ENCODE results near the gene ACYP2.
"Not testable (repeated sequence)": the region's sequence is repeated elsewhere in the genome, so short reads cannot be mapped to it uniquely, and the experiment has no call there.

ACYP2 gene

DNA sequence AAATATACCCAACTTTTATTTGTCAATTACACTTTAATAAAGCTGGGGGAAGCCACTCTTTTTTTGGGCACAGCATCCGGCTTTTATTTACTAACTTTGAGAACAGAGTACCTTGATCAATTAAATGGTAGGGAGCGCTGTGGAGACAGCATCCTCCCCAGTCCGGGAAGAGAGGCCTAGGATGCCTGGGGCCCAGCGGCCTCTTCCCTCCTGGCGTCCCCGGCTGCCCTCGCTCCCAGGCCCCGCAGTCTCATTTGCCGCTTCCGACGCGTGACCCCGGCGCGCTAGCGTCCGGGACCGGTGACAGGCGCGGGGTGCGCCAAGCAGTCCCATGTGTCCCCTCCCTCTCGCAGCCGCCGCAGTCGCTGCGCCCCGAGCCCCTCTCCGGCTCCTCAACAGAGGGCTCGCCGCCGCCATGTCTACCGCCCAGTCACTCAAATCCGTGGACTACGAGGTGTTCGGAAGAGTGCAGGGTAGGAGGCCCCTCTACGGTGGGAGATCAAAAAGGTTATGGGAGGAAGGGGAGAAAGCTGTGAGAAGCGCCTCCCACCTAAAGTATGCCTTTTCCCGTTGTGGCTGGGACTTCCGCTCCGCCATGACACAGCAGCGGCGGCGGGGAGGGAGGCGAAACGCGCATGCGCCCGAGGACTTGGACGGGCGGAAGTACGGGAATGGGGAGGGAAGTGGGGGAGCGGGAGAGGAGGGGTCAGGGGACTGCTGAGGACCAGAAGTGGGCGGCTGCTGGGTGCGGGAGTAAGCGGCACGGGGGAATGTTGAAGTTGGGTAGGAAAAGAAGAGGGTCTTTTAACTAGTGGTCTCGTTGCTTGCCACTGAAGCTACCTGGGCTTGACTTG lies at the start of gene ACYP2:
TSS of gene ACYP2 (plus strand) at position 332 of the 854 bp plus-strand sequence.
- peak; percentile 59 to 97 (median 91) for DNase-seq

DNA sequence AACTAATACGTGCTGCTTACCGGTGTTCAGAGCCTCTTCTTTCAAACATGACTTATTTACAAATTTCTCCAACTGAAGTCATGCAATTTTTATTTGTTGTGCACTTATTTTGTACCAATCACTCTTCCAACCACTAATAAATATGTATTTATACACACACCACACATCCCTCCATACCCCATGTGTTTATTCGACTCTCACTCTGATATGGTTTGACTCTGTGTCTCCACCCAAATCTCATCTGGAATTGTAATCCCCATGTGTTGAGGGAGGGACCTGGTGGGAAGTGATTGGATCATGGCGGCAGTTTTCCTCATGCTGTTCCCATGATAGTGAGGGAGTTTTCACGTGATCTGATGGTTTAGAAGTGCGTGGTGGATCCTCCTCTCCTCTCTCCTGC lies 49.5 kb upstream of the ACYP2 start:
- DNase-seq, result no peak

DNA sequence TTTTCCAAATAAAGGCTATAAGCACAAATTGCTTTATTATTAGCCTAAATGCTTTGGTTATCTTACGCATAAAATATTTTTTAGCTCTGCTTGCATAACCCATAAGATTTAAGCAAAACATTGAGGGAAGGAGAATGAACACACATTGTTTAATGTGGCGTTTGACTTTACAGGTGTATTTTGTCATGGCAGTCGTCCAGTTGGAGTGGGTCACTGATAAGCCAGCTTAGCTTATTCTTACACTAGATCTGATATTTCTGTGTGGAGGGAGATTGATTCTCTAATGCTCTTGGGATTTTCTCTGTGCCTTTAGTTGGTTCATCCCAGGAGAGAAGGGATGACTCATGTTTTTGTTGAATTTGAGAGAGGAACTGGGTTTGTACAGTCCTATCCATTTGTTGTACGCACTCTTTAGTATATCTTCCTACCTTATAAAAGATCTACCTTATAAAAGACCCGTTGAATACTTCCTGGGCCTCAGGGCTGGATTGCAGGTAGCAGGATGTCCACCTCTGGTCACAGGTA lies 47.5 kb upstream of the ACYP2 start:
- DNase-seq, result no peak

DNA sequence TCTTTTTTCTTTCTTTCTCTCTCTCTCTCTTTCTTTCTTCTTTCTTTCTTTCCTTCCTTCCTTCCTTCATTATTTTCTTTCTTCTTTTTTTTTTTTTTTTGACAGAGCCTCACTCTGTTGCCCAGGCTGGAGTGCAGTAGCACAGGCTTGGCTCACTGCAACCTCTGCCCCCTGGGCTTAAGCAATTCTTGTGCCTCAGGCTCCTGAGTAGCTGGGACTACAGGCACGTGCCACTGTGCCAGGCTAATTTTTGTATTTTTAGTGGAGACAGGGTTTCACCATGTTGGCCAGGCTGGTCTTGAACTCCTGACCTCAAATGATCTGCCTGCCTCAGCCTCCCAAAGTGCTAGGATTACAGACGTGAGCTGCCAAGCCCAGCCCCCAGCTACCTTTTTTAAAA lies 42.9 kb upstream of the ACYP2 start:
- DNase-seq, result not testable (repeated sequence)

DNA sequence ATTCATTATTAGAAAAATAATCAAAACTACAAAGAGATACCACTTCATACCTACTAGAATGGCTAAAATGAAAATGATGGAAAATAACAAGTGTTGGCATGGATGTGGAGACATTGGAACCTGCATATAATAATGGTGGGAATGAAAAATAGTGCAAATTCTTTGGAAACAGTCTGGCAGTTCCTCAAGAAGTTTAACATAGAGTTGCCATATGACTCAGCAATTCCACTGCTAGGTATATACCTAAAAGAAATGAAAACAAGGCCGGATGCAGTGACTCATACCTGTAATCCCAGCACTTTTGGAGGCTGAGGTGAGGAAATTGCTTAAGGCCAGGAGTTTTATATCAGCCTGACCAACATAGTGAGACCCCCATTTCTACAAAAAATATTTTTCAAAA lies 41.6 kb upstream of the ACYP2 start:
- no peak for DNase-seq

DNA sequence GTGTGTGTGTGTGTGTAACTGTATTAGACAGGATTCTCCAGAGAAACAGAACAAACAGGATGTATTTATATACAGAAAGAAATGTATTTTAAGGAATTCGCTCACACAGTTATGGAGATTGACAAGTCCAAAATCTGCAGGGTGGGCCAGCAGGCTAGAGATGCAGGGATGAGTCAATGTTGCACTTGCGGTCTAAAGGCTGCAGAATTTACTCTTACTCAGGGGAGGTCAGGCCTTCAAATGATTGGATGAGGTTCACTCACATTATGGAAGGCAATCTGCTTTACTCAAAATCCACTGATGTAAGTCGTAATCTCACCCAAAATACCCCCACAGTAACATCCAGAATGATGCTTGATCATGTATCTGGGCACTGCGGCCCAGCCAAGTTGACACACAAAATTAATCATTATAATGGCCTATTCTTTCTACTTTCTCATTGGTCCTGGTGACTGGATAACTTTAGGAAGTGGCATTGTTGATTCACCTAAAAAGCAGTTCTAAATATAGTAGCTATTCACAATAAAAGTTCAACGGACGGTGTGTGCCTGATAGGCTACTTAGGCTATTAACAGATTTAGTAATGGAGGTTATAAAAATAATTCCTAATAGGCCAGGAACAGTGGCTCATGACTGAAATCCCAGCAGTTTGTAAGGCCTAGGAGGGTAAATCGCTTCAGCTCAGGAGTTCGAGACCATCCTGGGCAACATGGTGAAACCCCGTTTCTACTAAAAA lies 40.6 kb upstream of the ACYP2 start:
- no peak for DNase-seq

DNA sequence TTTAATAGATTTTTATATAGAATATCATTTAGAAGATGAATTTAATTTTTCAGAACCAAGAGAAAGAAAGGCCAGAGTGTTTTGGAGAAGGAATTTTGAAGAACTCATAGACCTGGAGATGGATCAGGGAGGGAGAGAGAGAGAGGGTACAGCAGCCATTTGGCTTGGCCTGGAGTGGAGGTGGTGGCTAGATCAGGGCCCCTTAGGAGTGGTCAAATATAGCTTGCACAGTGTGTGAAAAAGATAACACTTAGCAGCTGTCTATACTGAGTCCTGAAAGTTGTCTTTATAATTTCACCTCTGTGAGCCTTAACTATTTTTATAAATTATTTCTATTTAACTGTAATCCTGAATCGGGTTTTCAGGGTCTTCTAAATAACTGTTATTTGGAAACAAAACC lies 38.8 kb upstream of the ACYP2 start:
- DNase-seq, result no peak

DNA sequence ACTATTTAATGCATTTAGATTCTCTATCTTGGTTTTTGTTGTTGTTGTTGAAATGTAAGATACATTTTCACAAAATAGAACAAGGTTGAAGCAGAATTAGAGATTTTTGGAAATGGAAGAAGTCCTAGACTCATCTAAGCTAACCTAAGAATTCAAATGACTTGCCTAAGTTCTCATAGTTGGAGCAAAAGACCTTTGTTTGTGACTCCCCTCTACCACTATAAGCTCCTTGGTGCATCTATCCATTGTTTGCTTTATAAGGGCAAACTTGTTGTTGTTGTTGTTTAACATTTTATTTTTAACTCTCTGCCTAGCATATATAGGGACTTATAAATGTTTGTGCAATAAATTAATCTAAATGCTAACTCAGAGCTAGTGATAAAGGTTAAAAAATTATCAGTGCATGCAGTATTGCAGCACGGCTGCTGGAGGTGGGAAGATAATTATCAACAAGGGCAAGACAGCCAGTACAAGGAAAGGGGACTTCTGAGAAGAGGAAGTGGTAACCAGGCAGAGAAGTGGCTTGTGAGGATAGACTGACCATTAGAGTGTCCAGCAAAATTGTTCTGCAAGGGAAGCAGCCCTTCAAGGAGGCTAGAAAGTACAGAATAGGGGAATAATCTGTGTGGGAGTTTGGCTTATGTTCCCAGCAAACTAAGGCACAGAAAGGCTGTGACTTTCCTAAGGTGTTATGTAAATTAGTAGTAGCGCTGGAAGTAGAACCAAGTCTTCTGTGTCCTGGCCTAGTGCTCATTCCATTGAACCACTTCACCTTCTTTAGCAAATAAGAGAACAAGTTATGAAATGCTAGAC lies 38.1 kb upstream of the ACYP2 start:
- DNase-seq, result no peak

DNA sequence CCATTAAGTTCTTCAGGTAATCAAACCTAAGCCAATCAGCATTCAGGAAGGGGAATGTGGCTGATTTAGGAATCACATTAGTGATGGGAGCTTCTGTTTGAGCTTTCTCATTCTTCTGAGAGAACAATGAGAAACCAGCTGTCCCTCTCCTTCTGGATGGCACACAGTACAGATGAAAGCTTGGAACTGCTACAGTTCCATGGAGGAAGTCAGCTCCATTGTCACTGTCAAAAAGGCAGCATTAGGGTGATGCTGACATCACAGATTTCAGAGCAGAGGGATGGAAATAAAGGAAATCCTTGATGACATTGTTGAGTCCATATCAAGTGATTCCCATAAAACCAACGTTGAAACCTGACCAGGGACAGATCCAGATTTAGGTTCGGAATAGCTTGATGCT lies 36.1 kb upstream of the ACYP2 start:
- DNase-seq, result peak in 12 of 56 donors; percentile 8 to 53 (median 27)

DNA sequence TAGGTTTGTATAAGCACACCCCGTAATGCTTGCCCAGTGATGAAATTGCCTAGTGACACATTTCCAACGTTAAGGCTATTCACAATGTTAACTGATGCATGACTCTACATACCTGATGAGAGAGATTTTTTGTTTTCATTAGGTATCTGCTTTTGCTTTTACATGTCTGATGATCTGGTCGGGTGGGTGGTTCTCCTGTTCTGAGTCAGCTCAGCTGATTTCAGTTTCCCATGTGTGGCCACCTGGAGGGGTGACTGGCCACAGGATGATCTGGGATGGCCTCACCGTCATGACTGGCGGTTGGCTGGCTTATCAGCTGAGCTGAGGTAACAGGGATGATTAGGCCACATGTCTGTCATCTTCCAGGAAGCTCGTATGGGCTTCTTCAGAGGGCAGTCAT lies 33.8 kb upstream of the ACYP2 start:
- no peak for DNase-seq

DNA sequence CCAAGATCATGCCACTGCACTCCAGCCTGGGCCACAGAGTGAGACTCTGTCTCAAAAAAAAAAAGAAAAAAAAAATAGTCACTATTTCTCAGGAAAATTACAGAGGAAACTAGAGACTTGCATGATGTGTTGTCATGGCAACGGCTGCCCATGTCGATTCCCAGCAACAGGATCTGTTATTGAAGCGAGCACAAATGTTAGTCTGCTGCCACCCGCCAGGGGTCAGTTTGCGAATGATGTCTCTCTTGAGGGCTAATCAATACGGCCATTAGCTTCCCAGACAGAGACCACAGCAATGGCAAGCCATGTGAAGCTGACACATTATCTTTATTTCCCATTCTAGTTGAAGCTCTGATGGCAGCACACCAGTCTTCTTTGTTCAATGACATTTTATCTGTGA lies 32.4 kb upstream of the ACYP2 start:
- DNase-seq, result peak in 30 of 56 donors; percentile 3 to 67 (median 30)

DNA sequence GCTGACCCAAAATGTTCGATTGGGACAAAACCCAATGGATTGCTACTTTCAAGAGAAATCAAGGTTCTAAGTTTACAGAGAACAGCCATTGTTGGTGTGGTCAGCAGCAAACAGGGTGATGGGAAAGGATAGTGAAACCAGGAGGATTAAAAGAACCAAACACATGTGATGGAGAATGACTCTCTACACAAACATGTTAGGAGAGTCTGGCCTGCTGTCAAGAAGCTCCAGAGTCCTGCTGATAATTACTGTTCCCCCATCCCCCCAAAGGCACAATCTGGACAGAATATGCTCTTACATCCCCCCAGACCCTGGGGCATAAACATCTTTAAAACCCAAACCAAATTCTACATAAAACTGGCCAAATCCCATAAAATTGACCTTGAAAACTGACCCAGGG lies 32.0 kb upstream of the ACYP2 start:
- DNase-seq, result no peak

DNA sequence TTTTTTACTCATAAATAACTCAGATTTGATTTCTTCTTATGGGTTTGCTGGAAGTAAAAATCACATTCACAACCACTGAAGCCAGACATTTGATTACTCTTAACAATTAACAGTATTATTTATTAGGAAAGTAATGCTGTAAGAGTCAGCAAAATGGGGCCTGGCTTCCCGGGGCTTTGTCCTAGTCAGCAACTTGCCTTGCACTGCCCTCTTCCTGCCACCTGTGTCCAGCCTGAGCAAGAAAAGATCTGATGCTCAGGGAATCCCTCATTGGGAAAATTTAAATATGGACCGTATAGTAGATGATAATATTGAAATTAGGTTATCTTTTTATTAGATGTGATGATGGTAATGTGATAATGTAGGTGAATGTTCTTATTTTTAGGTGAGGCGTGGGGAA lies 30.8 kb upstream of the ACYP2 start:
- peak in 24 of 56 donors; percentile 7 to 58 (median 21) for DNase-seq

DNA sequence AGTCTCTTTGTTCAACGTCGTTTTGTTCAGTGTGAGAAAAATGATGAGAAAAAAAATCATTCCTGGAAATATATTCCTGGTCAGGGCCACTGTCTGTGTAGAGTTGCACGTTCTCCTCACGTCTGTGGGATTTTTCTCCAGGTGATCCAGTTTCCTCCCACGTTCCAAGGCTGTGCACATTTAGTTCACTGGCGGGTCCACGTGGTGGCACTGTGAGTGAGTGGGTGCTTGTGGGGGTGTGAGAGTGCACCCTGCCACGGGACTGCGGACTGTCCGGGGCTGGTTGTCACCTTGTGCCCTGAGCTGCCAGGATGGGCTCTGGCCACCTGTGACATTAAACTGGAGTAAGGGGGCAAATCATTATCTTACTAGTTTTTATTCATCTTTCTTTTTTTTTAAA lies 30.3 kb upstream of the ACYP2 start:
- DNase-seq, result peak in 1 of 56 donors; percentile 5

DNA sequence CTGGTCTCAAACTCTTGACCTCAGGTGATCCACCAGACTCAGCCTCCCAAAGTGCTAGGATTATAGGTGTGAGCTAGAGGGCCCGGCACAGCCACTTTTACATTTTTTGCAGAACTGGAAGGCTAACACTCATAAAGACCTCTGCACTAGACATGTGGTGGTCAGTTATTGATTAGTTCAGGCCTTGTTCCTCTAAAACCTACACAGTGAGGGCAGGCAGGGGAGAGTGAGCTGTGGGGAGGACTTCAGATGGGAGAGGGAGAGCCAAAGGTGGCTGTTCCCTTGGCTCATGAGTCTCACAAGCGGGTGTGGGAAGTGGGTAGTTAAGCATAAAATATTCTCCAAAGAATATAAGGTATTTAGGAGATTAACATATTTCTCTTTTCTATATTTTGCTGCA lies 29.3 kb upstream of the ACYP2 start:
- no peak for DNase-seq

DNA sequence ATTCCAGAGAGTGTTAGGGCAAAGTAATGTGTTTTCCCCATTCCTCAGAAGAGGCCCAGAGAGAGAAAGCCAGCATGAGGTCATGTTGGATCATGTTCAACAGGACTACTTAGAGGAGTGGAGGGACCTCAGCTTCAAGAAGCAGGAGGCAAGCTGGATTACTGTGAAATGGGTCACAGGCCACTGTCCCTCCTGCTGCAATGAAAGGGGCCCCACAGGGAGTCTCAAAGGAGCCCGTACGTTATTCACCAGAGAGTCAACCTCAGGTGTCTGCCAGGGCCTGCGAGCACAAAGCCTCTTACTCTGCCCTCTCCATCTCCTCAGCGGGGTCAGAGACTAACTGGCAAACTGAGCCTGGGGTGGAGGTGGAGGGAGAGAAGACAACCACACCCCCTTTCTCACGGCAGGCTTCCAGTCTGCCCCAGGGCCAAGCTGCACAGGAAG lies 27.2 kb upstream of the ACYP2 start:
- DNase-seq, result no peak

DNA sequence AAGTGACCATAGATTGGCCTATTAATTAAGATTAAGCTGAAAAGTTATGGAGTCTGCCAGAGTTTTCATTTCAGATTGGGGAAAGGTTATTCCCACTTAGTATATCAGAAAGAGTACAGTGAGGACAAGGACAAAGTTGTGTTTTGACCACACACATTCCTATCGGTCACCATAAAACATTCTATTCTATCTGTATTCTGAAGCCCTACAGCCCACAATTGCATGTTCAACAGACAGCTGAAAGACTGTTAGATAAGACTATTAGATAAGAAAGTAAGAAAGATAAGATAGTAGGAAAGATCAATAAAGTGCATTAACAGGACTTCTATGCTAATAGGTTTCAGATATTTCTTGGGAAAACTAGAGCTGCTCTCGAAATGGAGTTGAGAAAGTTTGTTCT lies 26.7 kb upstream of the ACYP2 start:
- DNase-seq, result no peak

DNA sequence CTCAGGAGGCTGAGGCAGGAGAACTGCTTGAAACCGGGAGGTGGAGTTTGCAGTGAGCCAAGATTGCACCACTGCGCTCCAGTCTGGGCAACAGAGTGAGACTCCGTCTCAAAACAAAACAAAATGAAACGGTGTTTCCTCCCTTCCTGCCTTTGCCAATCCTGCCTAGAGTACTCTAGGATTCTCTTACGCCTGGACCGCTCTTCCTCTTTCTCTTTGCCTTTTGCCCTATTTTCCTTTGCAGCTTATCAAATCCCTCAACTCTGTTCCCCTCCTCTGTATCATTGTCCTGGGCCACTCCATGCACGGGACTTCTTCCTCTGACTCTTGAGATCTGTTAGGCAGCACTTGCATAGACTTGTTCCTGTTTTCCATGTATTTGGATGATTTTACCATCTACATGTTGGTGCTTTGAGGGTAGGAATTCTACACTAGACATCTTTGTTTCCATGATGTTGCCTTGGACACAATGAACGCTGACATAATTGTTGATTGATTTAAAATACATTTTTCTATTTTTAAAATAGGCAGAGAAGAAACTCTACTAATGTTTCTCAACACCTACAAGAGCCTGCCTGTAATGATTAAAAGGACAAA lies 24.8 kb upstream of the ACYP2 start:
- no peak for DNase-seq

DNA sequence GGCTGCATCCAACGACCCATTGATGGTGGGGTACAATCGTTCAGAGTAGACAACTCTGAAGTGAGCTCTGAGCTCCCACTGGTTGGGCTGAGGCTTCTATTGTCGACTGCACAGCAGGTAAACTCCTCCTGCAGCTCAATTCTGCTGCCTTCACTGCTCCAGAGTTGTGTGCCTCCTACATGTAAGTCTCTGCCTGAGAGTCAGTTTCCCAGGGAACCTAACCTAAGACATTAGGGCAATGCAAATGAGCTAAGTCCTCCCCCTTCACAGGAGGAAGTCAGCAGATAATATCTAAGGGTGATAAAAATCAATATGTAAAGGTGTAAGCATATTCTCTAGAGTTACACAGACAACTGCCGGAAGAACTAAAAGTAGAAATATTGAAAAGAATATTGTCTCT lies 22.5 kb upstream of the ACYP2 start:
- no peak for DNase-seq

DNA sequence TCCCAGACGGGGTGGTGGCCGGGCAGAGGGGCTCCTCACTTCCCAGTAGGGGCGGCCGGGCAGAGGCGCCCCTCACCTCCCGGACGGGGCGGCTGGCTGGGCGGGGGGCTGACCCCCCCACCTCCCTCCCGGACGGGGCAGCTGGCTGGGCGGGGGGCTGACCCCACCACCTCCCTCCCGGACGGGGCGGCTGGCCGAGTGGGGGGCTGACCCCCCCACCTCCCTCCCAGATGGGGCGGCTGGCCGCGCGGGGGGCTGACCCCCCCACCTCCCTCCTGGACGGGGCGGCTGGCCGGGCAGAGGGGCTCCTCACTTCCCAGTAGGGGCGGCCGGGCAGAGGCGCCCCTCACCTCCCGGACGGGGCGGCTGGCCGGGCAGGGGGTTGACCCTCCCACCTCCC lies 20.0 kb upstream of the ACYP2 start:
- DNase-seq, result not testable (repeated sequence)

DNA sequence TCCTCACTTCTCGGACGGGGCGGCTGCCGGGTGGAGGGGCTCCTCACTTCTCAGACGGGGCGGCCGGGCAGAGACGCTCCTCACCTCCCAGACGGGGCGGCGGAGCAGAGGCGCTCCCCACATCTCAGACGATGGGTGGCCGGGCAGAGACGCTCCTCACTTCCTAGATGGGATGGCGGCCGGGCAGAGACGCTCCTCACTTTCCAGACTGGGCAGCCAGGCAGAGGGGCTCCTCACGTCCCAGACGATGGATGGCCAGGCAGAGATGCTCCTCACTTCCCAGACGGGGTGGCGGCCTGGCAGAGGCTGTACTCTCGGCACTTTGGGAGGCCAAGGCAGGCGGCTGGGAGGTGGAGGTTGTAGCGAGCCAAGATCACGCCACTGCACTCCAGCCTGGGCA lies 19.3 kb upstream of the ACYP2 start:
- not testable (repeated sequence) for DNase-seq
